HCT116 (cell line): ENCODE results near the gene CARS1.

ENCODE experiments used
- ATF3 ChIP-seq: IDR thresholded peaks from 2 replicates; pipeline ENCODE4 v1.6.1; 2012
- CTCF ChIP-seq, 3 experiments: fragments of 200-600 bp in 1 of 3; sonication (generic) in 1 of 3; IDR thresholded peaks in 2 of 3; conservative IDR thresholded peaks in 1 of 3; 2 replicates each; pipeline ENCODE4 v1.5.1; 2012 to 2017; ENCODE audit warnings: low read depth in 2 of 3, low read length in 2 of 3, antibody characterized with exemption in 1 of 3, borderline replicate concordance in 1 of 3, control low read depth in 1 of 3, mild to moderate bottlenecking in 1 of 3, mixed read lengths in 1 of 3, mixed run types in 1 of 3, moderate library complexity in 1 of 3; ENCODE audit not compliant: insufficient read depth in 1 of 3
- EZH2 ChIP-seq: fragments of 200-600 bp; sonication (generic); IDR thresholded peaks from 2 replicates; pipeline ENCODE4 v1.6.1; 2017; ENCODE audit warnings: antibody characterized with exemption, mixed run types
- JUND ChIP-seq: IDR thresholded peaks from 2 replicates; pipeline ENCODE4 v1.6.1; 2012
- POLR2A ChIP-seq: IDR thresholded peaks from 2 replicates; pipeline ENCODE4 v1.7.0; 2011; ENCODE audit warnings: borderline replicate concordance; ENCODE audit not compliant: insufficient read depth, insufficient read length; ENCODE audit errors: extremely low read depth
- ZNF274 ChIP-seq: fragments of 200-500 bp; sonication (Bioruptor generic); IDR thresholded peaks from 2 replicates; pipeline ENCODE4 v1.6.1; 2014; ENCODE audit warnings: mild to moderate bottlenecking, low read depth, low read length, inconsistent platforms

- TF ChIP-seq POLR2A = no peak
- TF ChIP-seq CTCF (IDR thresholded peaks at IDR 0.05 in 2 of 3, conservative IDR thresholded peaks at IDR 0.05 in 1 of 3; ENCODE audit: borderline replicate concordance in 1 of 3, insufficient read depth in 1 of 3, low read depth in 2 of 3, low read length in 2 of 3) = peak; percentile 98 to 99 (median 98)
- no peak for TF ChIP-seq JUND
- TF ChIP-seq ZNF274 = no peak
- no peak for TF ChIP-seq ATF3
- TF ChIP-seq EZH2 = no peak
Measured at GRCh38 chr11:3091846-3092602, 34.8 kb upstream of the CARS1 start.
